Measurements from ENCODE around the gene TET2.

Gene TET2

DNA sequence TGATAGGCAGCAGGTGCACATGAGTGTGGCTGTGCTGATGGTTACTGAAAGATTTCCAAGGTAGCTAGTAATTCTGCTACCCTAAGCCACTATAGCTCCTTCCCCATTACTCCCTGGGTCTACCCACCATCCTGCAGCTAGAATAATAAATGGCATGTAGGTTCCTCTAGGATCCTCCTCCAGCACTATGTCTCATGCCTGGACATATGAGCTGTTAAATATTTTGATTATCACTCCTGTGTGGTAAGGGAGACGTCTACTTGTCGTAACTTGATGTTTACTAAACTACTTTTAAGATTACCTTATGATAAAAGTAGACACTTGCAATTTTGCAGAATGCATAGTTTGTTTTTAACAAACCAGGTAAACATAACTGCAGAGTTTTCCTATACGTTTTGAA lies 35.5 kb downstream of the TET2 start:
- no peak for DNase-seq (ENCODE audit: low read depth in 2 of 2)

DNA sequence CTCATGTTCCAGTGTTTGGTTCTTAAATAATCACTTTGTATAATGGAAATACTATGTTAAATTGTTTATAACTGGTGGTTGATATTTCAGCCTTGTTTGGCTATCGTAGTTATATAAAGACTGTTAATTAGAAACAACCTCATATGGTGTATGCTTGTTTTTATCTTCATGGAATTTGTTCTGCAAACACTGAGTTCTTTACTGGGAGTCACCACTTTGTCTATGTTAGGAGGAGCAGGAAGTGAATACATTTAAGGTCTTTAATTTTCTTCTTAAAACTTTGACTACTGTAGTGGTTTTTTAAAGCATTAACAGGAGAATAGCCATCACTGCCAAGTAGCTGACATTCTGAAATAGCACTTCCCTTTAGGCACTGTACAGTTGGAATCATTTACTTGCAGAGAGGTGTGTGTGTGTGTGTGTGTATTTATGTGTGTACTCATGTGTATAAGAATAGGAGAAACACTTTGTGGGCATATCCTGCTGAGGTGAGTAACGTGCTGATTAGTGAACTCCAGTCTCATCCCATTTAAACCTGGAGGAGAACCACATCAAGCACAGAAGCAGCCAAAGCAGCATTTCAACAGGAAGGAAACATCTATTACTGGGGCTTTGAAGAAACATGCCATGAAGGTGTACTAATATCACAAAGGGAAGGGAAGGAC lies 37.8 kb downstream of the TET2 start:
- no peak for DNase-seq (ENCODE audit: low read depth in 2 of 2)

DNA sequence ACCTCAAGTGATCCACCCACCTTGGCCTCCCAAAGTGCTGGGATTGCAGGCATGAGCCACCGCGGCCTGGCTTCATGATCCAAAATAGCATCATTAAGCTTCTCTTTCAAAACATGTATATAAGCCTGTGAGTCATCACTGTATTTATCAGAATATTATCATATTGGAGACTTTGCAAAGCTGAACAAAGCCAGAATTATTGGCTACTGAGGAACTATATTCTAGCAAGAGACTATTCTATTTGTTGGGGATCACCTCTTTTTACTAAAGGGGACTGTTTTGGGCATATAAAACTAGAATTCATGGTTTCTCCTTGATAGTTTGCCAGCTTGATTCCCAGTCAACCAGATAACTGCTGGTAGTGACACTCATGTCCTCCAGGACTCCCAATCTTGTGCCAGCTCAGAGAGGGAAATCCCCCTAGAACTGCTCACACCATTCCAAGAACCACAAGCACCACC lies 40.1 kb downstream of the TET2 start:
- peak in 1 of 2 donors; percentile 2 for DNase-seq (ENCODE audit: low read depth in 2 of 2)

DNA sequence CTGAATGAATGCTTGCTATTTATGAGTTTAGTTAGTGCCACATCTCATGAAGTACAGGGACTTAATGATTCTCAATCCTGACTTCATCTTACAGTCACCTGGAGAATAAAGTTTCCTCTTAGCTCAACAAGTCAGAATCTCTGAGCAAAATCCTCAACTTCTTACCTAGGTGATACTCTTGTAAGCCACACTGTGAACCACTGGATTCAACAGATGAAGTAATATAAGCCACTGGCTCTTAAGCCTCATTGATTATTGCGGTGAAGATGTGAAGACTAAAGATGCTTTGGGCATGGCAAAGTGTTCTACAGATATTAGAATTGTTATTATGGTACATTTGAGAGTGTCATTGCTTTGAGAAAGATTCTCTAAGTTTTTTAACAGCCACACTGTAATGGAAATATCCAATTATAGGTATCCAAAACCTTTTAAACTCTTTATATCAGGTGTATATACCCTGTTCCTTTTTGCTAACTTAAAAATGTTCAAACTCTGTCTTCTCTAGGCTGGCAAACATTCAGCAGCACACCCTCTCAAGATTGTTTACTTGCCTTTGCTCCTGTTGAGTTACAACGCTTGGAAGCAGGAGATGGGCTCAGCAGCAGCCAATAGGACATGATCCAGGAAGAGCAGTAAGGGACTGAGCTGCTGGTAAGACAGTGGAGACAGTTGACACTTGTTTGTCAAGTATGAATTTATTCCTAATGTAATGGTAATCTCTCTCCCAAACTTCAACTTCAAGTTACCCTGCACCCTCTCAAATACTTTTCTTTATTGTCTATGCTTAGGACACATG lies 43.4 kb downstream of the TET2 start:
- no peak for DNase-seq (ENCODE audit: low read depth in 2 of 2)

DNA sequence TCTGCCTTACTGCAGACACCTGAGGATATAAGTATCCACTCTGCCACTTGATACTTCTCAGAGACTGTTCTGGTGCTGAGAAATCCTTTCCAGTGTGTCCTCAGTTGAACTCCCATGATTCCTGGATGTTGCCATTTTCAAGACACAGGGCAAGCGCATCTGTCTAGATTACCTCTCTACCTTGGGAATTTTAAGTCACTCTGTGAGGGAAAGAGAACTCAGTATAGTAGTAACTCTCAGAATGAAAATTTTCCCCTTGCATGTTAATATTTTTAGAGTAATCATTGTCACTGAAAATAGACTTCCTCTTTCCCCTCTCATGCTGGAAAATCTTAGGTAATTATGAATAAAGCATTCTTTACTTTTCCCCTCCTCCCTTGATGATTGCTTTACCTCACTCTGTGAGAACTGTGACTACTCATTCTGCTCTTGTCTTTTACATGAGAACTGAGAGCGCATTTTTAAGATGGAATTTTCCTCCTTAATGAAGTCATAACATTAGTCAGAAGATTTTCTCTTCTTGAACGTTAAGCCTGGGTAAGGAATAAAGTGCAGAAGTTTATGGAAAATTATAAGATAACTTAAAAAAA lies 45.0 kb downstream of the TET2 start:
- DNase-seq (ENCODE audit: low read depth in 2 of 2): no peak

DNA sequence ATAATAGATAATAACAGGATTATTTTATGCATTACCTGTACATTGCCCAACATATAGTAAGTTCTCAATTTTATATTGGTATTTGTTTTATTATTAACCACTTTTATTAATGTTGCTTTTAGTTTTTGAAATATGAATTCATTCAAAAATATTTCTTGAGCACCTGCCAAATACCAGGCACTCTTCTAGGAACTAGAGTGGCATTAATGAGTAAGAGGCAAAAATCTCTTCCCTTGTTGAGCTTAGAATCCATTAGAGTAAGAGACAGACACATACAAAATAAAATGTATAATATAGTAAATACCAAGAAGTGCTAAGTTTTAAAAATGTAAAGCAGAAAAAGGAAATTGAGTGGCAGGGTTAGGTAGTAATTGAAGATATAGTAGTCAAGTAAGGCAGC lies 45.8 kb downstream of the TET2 start:
- no peak for DNase-seq (ENCODE audit: low read depth in 2 of 2)

DNA sequence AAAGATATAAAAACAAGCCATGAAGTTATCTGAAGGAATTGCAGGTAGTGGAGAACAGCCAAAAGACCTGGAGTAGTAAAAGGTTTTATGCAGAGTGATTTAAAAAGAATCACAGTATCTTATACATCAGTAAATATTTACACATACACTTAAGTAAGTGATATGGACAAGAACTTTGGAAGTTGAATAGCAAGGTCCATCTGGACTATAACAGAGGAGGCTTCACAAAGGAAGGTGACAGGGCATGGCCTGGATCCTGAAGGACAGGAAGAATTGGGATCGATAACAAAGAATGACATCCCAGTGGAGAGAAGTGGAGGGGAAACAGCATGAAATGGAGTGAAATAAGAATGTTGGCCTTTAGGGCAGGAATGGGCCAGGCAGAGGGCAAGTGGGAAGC lies 46.2 kb downstream of the TET2 start:
- DNase-seq (ENCODE audit: low read depth in 2 of 2): no peak

DNA sequence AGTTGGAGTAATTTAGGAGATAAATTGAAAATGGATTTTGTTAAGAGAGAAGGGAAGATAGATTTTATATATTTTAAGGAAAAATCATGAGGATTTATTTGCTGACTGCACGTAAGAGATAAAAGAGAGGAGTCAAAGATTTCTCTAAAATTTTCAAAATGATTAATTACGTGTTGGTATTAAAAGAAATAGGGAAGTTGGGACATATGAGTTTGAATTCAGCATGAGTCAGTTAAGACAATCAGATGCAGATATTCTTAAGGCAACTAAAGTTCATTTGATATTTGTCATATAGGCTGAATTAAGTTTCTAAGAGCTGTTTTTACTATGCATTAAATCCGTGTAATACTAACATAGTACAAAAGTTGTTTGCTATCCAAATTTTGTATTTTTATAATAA lies 46.9 kb downstream of the TET2 start:
- no peak for DNase-seq (ENCODE audit: low read depth in 2 of 2)

DNA sequence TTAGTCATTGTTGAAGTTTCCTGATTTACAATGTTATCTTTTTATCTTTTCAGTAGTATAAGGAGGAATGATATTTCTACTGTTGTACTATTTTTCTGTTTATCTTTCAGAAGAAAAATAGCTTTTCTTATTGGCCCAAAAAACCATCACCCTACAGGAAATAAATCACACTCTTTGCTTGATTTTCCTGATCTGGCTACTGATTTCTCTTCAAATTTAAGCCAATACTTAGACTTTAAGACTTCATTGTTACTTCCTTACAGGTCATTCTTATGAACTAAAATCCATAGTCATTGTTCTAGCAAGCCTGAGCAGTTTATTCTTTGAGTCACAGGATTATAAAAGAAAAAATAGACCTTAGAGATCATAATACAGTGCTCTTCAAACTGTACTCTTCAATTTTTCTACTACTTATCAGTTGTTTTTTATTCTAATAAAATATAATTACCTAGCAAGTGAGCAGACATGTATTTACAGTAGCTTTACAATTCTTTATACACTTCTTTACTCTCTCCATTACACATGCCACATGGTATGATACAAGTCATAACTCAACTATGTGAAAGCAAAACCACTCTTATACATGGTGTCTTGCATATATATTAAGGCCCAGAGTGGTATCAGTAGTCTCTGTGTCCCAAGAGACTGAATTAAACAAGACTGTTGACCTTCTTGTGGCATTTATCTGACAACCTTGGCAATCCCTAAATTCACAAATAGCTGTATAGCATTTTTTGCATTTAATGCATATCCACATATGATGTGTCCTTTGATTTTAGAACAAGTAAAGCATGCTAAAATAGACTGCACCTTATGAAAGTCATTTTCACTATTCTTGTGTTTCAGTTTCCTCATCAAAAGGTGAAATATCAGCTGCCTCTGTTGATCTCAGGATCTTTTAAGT lies 47.9 kb downstream of the TET2 start:
- DNase-seq (ENCODE audit: low read depth in 2 of 2): no peak

DNA sequence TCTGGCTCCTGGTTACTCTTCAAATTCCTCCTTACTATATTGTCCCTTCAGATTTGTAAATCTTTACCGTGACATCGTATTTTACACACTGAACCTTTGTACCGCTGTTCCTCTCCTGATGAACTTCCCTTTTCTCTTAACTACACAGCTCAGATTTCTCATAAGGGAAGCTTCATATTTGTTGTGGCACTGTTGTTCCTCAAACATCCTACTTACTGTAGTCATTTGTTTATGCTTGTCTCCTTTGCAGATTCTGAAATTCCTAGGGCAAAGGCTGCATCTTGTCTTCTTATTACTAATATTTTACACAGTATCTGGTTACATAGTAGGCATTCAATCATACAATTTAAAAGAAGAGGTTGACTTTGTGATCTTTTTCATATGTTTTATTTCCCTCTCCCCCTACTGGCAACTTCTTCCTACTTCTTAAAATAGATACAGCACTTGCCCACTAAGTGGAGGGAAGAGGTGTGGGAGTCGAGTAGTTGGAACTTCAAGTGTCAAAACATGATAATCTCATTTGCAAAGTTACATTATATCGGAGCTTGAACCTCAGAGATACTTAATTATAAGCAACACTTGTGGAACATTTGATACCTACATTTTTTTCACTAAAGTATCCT lies 50.0 kb downstream of the TET2 start:
- DNase-seq (ENCODE audit: low read depth in 2 of 2): no peak

DNA sequence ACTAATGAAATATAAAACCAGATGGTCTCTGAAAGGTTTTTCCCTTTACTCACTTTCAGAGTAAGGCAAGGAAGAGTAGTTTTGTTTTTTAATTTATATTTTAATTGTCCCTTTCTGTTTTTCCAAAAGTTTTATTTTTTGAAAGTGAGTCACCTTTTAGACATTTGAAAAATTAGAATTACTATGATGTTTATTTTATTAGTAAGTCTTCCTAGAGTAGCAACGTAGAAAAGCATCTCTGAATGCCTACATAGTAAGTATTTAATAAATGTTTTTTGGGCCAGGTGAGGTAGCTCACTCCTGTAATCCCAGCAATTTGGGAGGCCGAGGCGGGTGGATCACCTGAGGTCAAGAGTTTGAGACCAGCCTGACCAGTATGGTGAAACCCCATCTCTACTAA lies 51.1 kb downstream of the TET2 start:
- no peak for DNase-seq (ENCODE audit: low read depth in 2 of 2)

DNA sequence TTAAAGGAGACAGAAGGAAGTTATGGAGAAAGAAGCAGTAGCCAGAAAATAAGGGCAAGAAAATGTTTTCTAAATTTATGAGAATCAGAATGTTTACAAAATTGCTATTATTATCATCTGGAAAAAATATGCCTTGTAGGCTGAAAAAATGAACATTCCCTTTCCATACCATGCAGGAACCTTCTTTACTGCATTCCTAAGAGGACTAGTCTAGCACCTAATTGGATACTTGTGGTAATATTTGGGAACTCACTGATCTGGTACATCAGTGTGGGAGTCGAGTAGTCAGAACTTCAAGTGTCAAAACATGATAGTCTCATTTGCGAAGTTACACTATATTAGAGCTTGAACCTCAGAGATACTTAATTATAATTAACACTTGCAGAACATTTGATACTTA lies 51.9 kb downstream of the TET2 start:
- no peak for DNase-seq (ENCODE audit: low read depth in 2 of 2)

DNA sequence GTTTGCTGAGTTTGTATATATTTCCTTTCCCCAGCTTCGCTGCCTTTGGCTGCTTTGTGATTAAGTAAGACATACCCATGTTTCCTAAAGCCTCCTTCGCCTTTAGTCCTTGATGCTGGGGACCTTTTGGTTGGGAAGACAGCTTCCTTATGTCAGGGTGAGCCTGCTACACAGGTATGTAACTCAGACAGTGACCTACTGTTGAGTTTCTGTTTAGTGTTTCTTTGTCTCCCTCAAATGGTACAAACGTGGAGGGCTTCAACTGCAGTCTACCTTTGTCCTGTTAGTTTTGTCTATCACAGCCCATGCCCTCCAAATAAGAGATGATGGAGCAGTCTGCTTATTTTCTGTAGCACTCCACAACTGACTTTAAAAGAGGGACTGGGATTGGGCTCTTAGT lies 59.5 kb downstream of the TET2 start:
- no peak for DNase-seq (ENCODE audit: low read depth in 2 of 2)

DNA sequence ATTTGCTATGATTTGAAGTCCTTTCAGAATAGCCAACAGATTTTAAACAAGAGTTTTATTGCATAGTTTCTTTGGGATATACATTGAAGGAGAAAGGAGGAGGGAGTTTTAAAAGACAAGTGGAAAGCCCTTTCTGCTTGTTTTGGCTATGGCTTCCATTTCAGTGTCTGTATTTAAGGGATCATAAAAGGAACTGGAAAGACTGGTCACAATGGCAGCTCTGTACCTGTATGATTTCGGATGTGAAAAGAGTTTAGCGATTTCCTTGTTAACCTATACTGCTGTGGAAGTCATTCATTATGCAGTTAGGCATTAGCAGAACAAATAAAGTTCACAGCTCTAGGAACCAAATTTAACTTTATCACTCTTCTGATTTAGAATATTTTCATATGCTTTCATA lies 60.7 kb downstream of the TET2 start:
- no peak for DNase-seq (ENCODE audit: low read depth in 2 of 2)

DNA sequence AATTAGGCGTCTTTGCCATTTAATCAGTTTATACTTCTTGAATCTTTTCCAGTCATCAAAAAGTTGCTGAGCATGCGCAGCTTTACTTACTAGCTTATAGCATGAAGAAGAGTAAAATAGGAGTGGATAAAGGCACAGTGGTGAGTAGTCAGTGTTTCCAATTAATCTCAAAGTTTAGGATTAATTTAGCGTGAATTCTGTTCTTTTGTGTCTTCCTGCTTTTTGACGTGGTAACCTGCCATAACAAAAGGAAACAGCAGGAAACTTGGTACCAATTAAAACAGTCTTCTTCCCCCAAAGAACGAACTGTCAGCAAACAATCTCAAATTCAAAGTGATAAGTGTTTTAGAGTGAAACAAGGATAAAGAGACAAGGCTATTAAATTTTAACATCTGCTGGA lies 61.9 kb downstream of the TET2 start:
- DNase-seq (ENCODE audit: low read depth in 2 of 2): no peak

DNA sequence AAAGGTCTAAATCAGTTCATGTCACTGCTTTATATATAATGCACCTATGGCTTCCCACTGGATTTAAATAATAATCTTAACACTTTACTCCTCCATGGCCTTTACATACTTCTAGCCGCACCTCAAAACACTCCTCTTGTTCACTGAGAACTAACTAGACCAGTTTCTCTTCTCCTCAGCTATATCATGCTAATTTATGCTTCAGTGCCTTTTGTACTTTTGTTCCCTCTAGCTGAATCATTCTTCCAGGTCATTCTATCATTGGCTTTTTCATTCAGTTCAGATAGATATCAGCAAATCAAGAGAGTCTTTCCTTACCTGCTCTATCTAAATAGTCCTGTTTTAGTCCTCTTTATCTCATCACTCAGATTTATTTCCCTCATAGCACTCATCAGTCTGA lies 64.2 kb downstream of the TET2 start:
- DNase-seq (ENCODE audit: low read depth in 2 of 2): no peak

DNA sequence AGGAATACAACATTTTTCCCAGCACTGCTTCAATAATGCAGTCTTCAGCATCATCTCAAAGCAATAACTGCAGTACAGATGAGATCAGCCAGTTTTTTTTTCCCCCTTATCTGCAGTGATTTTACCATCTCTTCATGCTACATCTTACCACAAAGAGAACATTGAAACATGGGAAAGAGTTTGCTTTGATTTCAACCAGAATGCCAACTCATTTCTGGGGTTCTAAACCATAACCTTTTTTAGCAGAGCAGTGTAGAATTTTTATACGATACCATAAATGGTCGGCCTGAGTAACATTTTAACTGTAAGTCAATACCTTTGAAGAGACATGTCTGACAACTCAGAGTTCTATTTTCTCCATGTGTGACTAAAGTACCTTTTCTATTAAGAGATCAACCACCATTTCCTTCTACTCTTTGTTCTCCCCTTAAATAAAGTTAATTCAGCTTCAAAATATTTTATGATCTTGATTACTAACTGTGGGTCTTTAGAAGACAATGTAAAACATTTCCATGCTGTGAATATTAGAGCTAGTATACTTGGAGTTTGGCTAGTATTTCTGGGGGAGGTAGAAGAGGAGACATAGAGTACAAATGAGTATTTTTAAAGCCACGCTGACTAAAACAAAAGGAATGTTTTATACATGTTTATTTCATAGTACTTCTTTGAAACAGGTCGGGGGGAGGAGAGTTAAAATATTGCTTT lies 69.1 kb downstream of the TET2 start:
- DNase-seq (ENCODE audit: low read depth in 2 of 2): no peak

DNA sequence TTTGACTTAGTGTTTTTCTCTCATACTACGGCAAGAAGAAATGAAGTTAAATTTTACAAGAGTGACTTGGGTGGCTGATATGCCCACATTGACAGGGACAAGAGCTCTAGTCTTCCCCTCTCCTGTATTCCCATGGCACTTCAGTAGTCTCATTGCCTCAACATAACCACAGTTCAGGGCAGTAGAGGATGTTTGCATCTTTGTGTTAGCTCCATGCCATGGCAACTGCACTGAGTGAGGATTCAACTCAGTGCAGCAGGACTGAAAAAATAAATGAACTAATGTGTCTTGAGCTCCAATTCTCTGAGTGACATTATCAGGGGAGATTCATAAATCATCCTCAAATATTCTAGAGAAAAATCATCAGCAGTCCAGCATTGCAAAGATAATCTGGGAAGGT lies 78.8 kb downstream of the TET2 start:
- no peak for DNase-seq (ENCODE audit: low read depth in 2 of 2)

DNA sequence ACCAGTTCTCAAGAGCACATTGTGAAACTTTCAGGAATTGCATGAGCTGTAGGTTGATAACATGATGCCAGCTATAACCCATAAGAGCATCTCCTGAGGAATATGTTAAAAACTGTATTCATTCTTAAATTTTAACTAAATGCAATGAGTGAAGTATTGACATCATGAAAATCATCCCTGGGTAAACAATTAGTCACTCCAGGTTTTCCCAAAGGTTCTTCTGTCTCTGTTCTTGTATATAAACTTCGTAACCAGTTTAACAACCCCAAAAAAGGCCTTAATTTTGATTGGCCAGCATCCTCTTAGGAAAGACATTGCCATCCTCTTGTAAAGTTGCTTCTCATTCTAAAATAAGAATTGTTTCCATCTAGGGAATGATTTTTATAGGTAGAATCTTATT lies 80.4 kb downstream of the TET2 start:
- DNase-seq (ENCODE audit: low read depth in 2 of 2): no peak

DNA sequence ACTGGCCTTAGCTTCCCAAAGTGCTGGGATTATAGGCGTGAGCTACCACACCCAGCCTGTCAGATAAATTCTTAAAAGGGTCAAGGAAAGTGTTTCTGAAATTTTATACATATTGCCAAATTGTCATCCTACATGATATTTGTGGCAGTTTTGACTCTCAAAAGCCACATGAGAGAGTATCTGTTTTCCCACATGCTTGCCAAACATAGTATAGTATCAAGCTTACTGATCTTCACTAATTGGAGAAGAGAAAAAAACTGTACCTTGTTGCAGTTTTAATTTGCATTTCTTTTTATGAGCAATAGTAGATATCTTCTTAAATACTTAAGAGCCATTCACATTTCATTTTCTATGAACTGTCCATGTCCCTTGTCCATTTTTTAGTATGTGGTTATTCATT lies 83.6 kb downstream of the TET2 start:
- DNase-seq (ENCODE audit: low read depth in 2 of 2): no peak

DNA sequence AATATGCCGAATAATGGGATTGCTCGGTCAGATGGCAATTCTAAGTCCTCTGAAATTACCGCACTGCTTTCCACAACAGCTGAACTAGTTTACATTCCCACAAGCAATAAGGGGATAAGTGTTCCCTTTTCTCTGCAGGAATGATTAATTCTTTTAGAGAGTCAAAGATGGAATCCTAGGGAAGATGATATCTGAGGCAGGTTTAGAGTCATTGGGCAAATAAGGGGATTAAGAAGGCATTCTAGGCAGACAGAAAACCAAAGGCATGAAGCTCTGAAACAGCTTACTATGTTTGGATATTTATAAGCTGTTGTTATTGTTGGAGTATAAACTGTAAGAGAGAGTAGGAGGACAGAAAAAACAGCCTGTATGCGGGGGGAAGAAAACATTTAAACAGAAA lies 85.7 kb downstream of the TET2 start:
- no peak for DNase-seq (ENCODE audit: low read depth in 2 of 2)

Measured in activated CD4-positive, alpha-beta T cell treated with anti-CD3 and anti-CD28 coated beads for 24 hours (primary cell).